ENCODE data around the gene NADSYN1.
"Not testable (repeated sequence)": the region's sequence is repeated elsewhere in the genome, so short reads cannot be mapped to it uniquely, and the experiment has no call there.

Gene NADSYN1

DNA sequence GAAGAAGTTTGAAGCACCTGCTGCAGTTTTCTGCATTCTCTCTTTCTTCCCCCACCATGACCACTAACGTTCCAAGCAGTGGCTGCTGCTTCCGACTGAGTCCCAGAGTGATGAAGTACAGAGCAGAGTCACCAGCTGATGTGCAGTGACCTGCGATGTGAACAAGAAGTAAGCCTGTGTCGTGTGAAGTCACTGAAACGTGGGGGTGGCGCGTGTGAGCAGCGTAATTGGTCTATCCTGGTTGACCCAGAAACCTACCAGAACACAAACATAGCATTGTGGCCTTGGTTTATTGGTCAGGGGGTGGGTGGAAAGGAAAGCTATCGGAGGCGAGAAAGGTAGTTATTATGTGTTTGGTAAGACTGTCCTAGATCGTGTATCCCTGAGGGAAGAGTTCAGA is 77.6 kb downstream of the NADSYN1 start:
- DNase-seq: no peak

DNA sequence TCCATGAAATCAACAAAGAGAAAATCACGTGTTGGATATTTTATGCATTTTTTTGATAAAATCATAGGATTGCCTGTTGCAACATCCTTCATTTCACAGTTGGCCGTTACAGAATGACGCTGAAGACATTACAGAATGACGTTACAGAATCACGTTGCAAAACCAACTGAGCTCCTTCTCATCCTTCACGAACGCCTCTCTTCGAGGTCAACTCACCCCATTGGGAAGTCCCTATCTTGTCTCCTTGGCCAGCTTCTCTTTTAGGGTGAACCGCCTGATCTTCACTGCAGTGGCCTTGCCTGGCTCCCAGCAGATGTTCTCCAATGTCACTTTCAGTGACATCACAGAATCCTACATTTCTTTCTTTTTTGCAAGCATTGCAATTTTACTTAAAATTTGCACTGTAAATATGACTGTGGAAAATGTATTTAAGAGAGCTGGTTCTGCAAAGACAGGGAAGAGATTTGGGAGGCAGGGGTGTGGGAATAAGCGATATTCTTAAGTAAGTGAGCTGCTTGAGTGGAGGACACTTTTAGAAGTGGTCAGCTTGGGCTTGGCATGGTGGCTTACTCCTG is 79.1 kb downstream of the NADSYN1 start:
- no peak for DNase-seq

DNA sequence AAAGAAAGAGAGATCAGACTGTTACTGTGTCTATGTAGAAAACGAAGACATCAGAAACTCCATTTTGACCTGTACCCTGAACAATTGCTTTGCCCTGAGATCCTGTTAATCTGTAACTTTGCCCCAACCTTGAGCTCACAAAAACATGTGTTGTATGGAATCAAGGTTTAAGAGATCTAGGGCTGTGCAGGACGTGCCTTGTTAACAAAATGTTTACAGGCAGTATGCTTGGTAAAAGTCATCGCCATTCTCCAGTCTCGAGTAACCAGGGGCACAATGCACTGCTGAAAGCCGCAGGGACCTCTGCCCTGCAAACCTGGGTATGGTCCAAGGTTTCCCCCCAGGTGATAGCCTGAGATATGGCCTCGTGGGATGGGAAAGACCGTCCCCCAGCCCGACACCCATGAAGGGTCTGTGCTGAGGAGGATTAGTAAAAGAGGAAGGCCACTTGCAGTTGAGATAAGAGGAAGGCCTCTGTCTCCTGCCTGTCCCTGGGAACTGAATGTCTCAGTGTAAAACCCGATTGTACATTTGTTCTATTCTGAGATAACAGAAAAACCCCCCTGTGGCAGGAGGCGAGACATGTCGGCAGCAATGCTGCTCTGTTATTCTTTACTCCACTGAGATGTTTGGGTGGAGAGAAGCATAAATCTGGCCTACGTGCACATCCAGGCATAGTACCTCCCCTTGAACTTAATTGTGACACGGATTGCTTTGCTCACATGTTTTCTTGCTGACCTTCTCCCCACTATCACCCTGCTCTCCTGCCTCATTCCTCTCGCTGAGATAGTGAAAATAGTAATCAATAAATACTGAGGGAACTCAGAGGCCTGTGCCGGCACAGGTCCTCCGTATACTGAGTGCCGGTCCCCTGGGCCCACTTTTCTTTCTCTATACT is 82.0 kb downstream of the NADSYN1 start:
- not testable (repeated sequence) for DNase-seq

DNA sequence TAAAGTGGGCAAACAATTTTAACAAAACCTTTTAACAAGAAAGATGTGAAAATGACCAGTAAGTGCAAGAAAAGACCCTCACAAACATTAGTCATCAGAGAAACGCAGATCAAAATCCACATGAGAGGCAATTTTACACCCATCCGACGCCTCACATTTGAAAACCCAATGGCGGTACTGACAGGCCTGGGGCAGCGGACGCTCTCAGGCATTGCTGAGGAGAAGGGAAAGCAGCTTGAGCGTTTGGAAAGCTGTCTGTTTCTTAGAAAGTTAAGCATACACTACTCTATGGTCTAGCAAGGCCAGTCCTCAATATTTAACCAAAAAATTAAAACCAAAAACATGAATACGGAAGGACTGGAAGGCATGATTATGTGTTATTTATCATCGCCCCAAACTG is 82.8 kb downstream of the NADSYN1 start:
- DNase-seq: no peak

DNA sequence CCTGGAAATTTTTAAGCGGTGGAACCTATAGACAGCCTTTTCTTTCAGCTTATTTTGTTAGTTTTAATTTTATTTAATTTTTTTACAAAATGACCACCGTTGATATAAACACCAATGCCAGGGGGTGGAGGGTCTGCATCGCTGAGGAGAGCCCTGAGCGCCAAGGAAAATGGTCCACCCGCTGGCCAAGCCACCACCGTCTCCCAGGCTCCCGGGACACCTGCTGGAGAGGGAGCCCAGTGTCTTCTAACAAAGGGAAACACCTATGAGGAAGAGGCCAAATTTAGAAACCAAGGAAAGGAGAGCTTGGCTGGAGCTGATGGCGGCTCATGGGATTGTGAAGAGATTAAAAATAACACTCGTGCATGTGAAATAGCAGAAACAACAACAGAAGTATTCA is 84.5 kb downstream of the NADSYN1 start:
- no peak for DNase-seq

DNA sequence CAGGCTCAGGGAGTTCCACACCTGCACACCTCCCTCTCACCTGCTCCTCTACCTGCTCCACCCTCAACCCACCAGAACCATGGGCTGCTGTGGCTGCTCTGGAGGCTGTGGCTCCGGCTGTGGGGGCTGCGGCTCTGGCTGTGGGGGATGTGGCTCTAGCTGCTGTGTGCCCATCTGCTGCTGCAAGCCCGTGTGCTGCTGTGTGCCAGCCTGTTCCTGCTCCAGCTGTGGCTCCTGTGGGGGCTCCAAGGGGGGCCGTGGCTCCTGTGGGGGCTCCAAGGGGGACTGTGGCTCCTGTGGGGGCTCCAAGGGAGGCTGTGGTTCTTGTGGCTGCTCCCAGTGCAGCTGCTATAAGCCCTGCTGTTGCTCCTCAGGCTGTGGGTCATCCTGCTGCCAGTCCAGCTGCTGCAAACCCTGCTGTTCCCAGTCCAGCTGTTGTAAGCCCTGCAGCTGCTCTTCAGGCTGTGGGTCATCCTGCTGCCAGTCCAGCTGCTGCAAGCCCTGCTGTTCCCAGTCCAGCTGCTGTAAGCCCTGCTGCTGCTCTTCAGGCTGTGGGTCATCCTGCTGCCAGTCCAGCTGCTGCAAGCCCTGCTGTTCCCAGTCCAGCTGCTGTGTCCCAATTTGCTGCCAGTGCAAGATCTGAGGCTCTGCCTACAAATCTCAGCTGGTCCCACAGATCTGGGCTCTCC is 85.1 kb downstream of the NADSYN1 start, which contains the start of gene KRTAP5-8:
KRTAP5-8 (plus strand) TSS at position 49 of the 689 bp plus-strand sequence; CDS start at position 80, 31 bp downstream.
- DNase-seq: not testable (repeated sequence)

DNA sequence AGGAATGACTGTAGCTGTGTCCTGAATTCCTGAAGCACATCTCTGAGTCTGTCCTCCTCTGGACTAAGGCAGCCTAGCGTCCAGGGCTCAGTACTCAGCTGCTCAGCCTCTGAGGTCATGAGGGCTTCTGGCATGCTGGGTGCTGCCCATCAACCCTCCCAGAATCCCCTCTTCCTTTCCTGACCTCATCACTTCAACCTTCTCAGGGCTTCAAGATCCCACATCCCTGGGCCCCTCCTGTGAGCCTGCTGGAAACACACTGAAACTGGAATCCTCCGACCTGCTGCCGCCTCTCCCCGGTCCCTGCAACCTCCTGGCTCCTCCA is 85.6 kb downstream of the NADSYN1 start:
- DNase-seq: no peak

DNA sequence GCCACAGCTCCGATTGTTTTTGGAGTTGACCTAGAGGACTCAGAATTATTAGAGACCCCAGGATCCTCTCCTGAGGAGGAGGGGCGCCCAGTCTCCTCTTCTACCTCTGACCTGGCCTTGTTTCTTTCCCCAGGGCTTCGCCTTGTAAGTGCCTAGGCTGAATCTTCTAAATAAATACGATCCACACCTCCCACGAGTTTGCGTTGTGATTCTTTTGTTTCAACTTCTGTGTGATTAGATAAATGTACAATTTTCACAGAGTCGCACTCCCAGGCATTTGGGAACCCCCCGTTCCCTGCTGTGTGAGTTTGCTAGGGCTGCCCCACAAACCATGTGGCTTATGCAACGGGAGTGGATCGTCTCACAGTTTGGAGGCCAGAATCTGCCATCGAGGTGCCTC is 86.0 kb downstream of the NADSYN1 start:
- no peak for DNase-seq

DNA sequence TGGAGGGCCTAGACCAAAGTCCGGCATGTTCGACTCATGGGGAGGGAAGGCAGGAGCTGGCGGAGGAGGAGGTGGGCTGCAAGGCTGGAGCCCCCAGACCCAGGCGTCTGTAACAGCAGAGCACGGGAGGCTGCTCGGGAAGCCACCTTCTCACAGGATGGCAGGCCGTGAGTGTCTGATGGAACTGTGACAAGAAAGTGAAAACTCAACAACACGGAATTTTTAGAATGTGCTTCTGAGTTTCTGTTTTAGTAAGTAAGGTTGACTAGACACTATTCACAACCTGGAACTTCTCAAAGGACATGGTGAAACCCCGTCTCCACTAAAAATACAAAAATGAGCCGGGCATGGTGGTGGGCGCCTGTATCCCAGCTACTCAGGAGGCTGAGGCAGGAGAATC is 87.0 kb downstream of the NADSYN1 start:
- DNase-seq: not testable (repeated sequence)

DNA sequence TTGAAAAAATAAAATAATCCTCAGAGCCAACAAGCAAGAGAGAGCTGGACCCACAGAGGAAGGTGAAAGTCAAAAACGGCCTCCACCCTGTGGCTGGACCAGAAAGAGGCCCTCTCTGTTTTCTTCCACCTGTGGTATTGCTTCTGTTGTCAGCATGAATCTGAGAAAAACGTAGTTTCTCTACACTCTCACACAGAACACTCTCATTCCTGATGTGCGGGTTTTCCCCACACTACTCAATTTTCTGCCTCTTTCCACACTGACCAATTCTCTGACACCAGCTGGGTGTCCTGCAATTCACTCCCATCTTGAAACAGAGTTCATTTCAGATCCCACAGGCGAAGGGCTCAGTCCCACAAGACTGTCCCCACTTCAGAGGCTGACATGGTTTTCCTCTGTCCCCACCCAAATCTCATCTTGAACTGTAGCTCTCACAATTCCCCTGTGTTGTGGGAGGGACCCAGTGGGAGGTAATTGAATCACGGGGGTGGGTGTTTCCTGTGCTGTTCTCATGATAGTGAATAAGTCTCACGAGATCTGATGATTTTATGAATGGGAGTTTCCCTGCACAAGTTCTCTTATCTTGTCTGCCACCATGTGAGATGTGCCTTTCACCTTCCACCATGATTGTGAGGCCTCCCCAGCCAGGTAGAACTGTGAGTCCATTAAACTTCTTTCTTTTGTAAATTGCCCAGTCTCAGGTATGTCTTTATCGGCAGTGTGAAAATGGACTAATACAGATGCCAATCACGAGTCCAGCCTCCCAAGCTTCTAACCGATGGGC is 87.7 kb downstream of the NADSYN1 start:
- DNase-seq: not testable (repeated sequence)

DNA sequence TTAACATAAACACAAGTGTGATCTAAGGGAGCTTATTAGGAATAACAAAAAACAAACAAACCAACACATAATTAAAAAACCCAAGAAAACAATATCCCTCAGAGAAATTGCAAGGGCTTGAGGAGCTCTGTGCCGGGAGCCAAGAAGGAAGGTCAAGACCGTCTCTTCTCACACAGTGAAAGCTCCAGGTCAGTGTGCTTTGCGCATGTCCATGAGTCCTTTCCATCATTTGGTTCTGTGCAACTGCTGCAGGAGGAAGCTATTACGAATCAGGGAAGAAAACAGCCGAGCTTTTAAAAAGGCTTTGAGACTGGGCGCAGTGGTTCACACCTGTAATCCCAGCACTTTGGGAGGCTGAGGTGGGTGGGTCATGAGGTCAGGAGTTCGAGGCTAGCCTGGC is 89.4 kb downstream of the NADSYN1 start:
- no peak for DNase-seq

DNA sequence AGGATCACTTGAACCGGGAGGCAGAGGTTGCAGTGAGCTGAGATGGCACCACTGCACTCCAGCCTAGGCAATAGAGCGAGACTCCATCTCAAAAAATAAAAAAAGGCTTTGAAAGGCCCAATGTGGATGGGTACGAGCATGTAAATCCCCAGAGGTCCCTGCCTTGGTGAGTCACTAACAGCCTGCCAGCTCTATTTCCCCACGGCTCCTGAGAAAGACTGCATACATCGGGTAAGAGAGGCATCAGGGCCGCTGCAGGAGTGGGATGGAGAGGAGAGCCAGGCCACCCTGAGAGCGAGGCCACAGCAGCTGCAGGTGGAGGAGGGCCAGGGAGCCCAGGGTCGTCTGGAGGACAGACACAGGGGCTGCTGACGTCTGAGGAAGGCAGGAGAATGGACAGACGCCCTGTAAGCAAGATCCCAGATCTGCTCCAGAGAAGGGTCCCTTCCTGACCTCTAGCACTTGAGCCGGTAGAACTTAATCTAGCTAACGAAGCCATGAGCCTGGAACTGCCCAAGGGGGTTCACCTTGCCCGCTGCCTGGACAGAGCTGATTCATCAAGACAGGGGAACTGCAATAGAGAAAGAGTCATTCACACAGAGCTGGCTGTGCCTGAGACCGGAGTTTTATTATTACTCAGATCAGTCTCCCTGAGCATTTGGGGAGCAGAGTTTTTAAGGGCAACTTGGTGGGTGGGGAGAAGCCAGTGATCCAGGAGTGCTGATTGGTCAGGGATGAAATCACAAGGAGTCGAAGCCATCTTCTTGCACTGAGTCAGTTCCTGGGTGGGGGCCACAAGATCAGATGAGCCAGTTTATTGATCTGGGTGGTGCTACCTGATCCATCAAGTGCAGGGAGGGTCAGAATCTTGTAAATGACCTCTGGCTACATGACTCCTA is 90.1 kb downstream of the NADSYN1 start:
- DNase-seq: no peak

DNA sequence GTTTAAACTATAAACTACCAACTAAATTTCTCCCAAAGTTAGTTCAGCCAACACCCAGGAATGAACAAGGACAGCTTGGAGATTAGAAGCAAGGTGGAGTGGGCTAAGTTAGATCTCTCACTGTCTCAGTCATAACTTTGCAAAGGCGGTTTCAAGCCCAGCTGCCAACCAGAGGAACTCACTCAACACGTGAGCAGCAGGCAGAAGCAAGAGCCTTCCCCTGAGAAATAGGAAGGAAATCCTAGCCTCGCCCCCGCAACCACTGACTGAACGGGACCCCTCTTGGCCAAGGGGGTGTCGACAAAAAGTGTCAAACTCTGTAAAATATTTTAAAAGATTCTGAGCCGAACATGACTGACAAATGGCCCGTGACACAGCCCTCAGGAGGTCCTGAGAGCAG is 90.9 kb downstream of the NADSYN1 start:
- no peak for DNase-seq

DNA sequence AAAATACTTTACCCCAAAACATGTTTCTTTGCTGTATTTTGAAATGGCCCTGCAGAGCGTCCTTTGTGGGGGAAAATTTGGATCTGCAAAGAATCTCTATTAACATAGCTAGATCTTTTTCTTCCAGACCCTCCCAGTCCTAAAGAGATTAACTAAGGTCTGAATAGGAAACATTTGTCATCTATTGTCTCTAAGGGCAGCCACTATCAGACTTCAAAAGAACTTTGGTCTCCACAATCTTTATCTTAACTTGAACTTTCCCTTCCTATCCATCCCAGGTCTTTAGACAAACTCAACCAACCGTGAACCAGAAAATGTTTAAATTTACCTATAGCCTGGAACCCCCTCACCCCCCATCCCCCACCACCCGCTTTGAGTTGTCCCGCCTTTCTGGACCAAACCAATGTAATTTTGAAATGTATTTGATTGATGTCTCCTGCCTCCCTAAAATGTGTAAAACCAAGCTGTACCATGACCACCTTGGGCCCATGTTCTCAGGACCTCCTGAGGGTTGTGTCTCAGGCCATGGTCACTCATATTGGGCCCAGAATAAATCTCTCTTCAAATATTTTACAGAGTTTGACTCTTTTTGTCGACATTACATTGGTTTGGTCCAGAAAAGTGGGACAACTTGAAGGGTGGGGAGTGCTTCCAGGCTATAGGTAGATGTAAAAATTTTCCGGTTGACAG is 91.7 kb downstream of the NADSYN1 start:
- DNase-seq: no peak

DNA sequence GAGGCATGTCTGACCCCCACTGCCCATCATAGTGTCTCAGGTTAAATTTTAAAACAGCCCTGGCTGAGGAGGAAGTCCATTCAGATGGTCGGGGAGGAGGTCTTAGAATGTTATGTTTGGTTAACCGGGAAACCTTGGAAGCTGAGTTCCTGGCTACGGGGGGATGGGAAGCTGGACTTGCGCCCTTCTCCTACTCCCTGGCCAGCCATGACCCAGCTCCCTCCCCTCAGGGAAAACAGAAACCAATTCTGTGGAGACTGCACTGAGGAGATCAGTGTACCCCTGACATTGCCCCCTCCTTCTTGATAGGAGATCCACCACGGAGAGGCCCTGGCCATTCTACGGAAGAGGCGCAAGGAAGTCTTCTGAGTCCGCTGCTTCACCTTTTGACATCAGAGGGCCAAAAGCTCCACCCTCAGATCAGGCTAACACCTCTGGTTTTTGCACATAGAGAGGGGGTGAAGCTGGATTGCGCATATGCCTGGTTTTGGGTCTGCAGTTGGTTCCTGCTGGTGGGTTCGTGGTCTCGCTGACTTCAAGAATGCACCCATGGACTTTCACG is 92.5 kb downstream of the NADSYN1 start:
- DNase-seq: no peak

DNA sequence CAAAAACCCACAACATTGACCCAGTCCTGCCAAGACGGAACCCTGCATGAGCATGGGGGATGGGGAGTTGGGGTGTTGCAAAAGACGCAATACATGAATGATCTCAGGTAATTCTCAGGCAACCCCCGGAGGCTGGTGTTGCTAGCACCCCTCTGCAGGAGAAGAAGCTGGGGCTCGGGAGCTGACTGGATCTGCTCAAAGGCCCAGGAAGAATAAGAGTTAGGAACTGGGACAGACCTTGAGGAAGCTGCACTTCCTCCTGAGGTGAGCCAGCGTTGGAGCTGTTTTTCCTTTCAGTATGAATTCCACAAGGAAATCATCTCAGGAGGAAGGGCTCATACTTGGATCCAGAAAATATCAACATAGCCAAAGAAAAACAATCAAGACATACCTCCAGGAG is 95.1 kb downstream of the NADSYN1 start, which contains the start of gene KRTAP5-9:
KRTAP5-9 (plus strand) TSS at position 301 of the 400 bp plus-strand sequence. CDS start 238 bp downstream, outside the sequence.
- no peak for DNase-seq

DNA sequence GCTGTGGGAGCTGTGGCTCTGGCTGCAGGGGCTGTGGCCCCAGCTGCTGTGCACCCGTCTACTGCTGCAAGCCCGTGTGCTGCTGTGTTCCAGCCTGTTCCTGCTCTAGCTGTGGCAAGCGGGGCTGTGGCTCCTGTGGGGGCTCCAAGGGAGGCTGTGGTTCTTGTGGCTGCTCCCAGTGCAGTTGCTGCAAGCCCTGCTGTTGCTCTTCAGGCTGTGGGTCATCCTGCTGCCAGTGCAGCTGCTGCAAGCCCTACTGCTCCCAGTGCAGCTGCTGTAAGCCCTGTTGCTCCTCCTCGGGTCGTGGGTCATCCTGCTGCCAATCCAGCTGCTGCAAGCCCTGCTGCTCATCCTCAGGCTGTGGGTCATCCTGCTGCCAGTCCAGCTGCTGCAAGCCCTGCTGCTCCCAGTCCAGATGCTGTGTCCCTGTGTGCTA is 95.7 kb downstream of the NADSYN1 start:
- DNase-seq: no peak

Measured in SHP77 (cell line).